ENCODE data around the gene ACSM2B. TPM values are rescaled to one million over a fixed set of nuclear protein-coding genes. Genes with fewer than 3 reads are reported as not detected.

The ACSM2B gene
- total and polyA plus RNA-seq, 2 of the 4 experiments (the other 2 are of a cell fraction): not detected

GRCh38 chr16:20611975-20612481, 35.9 kb upstream of the ACSM2B start:
- no peak overlapping the region for H3K23ac ChIP-seq (ENCODE audit: low read depth, low read length)
- no peak for TF ChIP-seq SMC3 (IDR thresholded peaks at IDR 0.05; ENCODE audit: low read depth, low read length)
- no peak for DNase-seq
- H3K4me2 ChIP-seq (ENCODE audit: low read depth, low read length): no peak overlapping the region
- no peak overlapping the region for H2AK5ac ChIP-seq (ENCODE audit: low read depth, low read length)
- H2AFZ ChIP-seq (replicated peaks; ENCODE audit: low read length, poor library complexity): no peak overlapping the region
- no peak overlapping the region for H2BK5ac ChIP-seq (ENCODE audit: low read depth, low read length, poor library complexity, severe bottlenecking)
- H2BK15ac ChIP-seq (ENCODE audit: low read depth, low read length): no peak overlapping the region
- dilution Hi-C loops (cut with HindIII; ENCODE audit: low sequenced_read_pairs, unreplicated experiment): no loop called here
- H3K9me3 ChIP-seq (ENCODE audit: control insufficient read depth, insufficient read depth, low read length): peaks cover 45% of the 10 kb centered on the region
- POLR2A ChIA-PET (ENCODE audit: unreplicated experiment): no interaction called here
- WGBS, 2 experiments (ENCODE audit: extremely low coverage in 2 of 2, insufficient read length in 1 of 2): 17% methylated on average over 1 of the region's 5 CpGs; no CpG with 5 or more reads in 1 of the 2 experiments
- H2BK120ac ChIP-seq (ENCODE audit: low read depth, low read length): no peak overlapping the region
- CTCF ChIA-PET: interaction anchor here (0.5 kb wide), 1 partner anchor 262 kb away, joined by 3 read pairs; no protein-coding TSS in a partner anchor
- no peaks in the 10 kb centered on the region for H3K9me1 ChIP-seq (ENCODE audit: insufficient read depth, low read length)
- BruUV-seq (replicated peaks): no TSS peak
- no peak overlapping the region for H3K9ac ChIP-seq (ENCODE audit: low read depth, low read length)
- no peaks in the 10 kb centered on the region for H4K20me1 ChIP-seq (ENCODE audit: insufficient read depth, low read length)
- in situ Hi-C loops (cut with MboI; ENCODE audit: low sequenced_read_pairs): no loop called here
- peak overlapping the region; percentile 55 for H2AK9ac ChIP-seq (replicated peaks; ENCODE audit: low read depth, low read length, poor library complexity)
- intact Hi-C loops (cut with micrococcal nuclease): no loop called here
- no peak overlapping the region for H3K27ac ChIP-seq (ENCODE audit: insufficient read depth, low read length)
- no peaks in the 10 kb centered on the region for H3K4me1 ChIP-seq (ENCODE audit: control insufficient read depth, insufficient read depth, low read length)
- H3K56ac ChIP-seq (ENCODE audit: extremely low read depth, insufficient read depth, low read length): no peak overlapping the region
- H3K4ac ChIP-seq (ENCODE audit: low read depth, low read length): no peak overlapping the region
- H4K5ac ChIP-seq (ENCODE audit: low read depth, low read length): no peak overlapping the region
- no peaks in the 10 kb centered on the region for H3K36me3 ChIP-seq (ENCODE audit: control insufficient read depth, insufficient read depth, low read length)
- no peaks in the 10 kb centered on the region for H3K79me1 ChIP-seq (ENCODE audit: low read depth in 1 of 2, low read length in 2 of 2)
- no peak overlapping the region for H4K8ac ChIP-seq (ENCODE audit: low read depth in 2 of 2, low read length in 2 of 2)
- H3K27me3 ChIP-seq (ENCODE audit: control insufficient read depth, insufficient read depth, low read length): no peaks in the 10 kb centered on the region
- ATAC-seq (ENCODE audit: low read depth): no peak
- H3K14ac ChIP-seq (replicated peaks; ENCODE audit: low read depth, low read length): no peak overlapping the region
- no peak overlapping the region for H2BK20ac ChIP-seq (ENCODE audit: low read depth, low read length)
- H3K4me3 ChIP-seq (ENCODE audit: insufficient read depth, low read depth, low read length): no peak overlapping the region
- H4K91ac ChIP-seq (ENCODE audit: insufficient read depth, low read depth, low read length): no peak overlapping the region
- no peak overlapping the region for H3K18ac ChIP-seq (ENCODE audit: low read depth, low read length)
